Upper lobe of right lung (tissue), 1 donor: ENCODE measurements around the gene TACC2. TPM values are rescaled to one million over a fixed set of nuclear protein-coding genes. Genes with fewer than 3 reads are reported as not detected.

Experiments used
- ATAC-seq: fragments of 200-7000 bp; cut with Tn5 transposase; one replicate; pipeline ENCODE4 v1.9.1; 2020; ENCODE audit warnings: mild to moderate bottlenecking, moderate library complexity
- DNase-seq: peaks from one replicate; pipeline ENCODE4 v3.0.0-alpha.2; 2020
- H3K27ac ChIP-seq: fragments of 200-600 bp; one replicate; pipeline ENCODE4 v1.8.0; 2022
- H3K27me3 ChIP-seq: fragments of 200-600 bp; one replicate; pipeline ENCODE4 v1.8.0; 2022; ENCODE audit warnings: mild to moderate bottlenecking
- H3K36me3 ChIP-seq: fragments of 200-600 bp; one replicate; pipeline ENCODE4 v1.8.0; 2022
- H3K4me1 ChIP-seq: fragments of 200-600 bp; one replicate; pipeline ENCODE4 v1.8.0; 2022
- H3K4me3 ChIP-seq: fragments of 200-600 bp; one replicate; pipeline ENCODE4 v1.8.0; 2022; ENCODE audit warnings: mild to moderate bottlenecking
- H3K9me3 ChIP-seq: fragments of 200-600 bp; one replicate; pipeline ENCODE4 v1.8.0; 2022
- intact Hi-C: fragments of 100-400 bp; cut with DNase I; formaldehyde crosslinking; loops from one replicate; pipeline ENCODE4 v1.11.0; 2022
- total RNA-seq: library from RNA; stranded (reverse); fragmentation: NEBNext Ultra II Directional; extraction: Animal tissue kit (Norgen Biotek cat#: 25700); gene quantifications from one replicate; pipeline ENCODE4 v1.2.1, GENCODE V29; 2021
- TF ChIP-seq, protein P1 (sequence below): fragments of 200-600 bp; IDR thresholded peaks from one replicate; pipeline ENCODE4 v1.8.0; 2022; ENCODE audit warnings: antibody characterized with exemption
- donor health status: DM: no; HTN: yes; CAD: no; lungs with severe emphysema.

The TACC2 gene
- total RNA-seq, 1 donor from 2014 or later, result 236 TPM

DNA sequence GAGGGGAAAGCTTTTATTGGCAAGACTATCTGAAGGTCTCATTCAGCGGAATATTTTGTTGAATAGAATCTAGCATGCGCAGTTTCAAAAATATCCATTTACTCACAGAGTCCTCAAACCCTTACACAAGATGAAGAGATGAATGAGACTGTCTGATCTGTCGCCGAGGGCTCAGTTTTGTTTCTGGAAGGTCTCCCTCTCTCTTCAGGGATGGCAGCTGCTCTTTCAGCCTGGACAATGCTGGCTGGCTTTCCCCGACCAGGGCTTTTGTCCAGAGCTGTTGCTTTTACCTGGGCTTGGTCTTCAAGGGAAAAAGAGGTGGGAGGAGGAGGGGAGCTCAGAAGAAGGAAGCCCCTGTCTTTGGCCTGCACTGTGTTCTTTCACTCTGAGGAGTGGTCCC lies 200.2 kb downstream of the TACC2 start:
- peaks cover 13% of the 10 kb centered on the region for H3K36me3 ChIP-seq
- peaks cover 9% of the 10 kb centered on the region for H3K4me1 ChIP-seq
- no peak for ATAC-seq
- no peak for DNase-seq
- H3K4me3 ChIP-seq, result no peak overlapping the region
- intact Hi-C loops, result no loop called here
- TF ChIP-seq, protein P1, sequence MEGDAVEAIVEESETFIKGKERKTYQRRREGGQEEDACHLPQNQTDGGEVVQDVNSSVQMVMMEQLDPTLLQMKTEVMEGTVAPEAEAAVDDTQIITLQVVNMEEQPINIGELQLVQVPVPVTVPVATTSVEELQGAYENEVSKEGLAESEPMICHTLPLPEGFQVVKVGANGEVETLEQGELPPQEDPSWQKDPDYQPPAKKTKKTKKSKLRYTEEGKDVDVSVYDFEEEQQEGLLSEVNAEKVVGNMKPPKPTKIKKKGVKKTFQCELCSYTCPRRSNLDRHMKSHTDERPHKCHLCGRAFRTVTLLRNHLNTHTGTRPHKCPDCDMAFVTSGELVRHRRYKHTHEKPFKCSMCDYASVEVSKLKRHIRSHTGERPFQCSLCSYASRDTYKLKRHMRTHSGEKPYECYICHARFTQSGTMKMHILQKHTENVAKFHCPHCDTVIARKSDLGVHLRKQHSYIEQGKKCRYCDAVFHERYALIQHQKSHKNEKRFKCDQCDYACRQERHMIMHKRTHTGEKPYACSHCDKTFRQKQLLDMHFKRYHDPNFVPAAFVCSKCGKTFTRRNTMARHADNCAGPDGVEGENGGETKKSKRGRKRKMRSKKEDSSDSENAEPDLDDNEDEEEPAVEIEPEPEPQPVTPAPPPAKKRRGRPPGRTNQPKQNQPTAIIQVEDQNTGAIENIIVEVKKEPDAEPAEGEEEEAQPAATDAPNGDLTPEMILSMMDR, result no peak
- H3K27ac ChIP-seq, result no peak overlapping the region
- no peaks in the 10 kb centered on the region for H3K27me3 ChIP-seq
- H3K9me3 ChIP-seq, result no peaks in the 10 kb centered on the region

DNA sequence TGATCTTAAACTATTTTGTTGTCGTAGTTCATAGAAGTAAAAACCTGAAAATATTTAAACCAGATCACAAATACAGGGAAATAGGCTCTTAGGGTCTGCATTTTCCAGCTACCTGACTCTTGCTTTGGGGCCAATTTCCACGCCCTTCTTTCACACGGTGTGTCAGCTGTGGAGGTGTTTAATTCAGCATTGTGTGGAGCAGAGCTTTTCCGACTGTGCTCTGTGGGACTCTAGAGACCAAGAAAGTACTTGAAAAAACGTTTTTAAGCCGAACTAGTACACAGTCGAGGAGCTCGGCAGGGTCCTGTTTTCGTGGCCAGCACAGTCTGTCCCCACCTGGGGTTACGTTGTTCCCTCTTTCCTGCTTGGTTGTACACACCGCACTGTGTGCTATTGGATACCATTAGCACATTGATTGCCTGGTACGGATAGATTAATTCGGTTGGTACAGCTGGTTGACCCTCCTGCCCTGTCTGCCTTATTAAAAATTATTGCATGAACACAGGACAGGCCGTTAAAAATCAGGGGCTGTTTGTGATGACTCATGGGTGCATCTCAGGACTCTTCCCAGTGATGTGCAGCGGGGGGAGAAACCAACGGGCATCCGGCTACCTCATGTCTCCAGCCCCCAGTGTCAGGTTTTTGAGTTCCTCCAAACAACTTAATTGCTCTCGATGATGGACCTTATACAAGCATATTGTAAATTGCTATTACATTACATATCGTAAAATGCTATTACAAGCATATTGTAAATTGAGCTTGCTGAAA lies 201.4 kb downstream of the TACC2 start:
- H3K27me3 ChIP-seq, result no peaks in the 10 kb centered on the region
- TF ChIP-seq, protein P1, result no peak
- H3K4me3 ChIP-seq, result no peak overlapping the region
- ATAC-seq (peak; percentile 5), DNase-seq (no peak)
- no peaks in the 10 kb centered on the region for H3K9me3 ChIP-seq
- intact Hi-C loops, result no loop called here
- peaks cover 16% of the 10 kb centered on the region for H3K36me3 ChIP-seq
- no peak overlapping the region for H3K27ac ChIP-seq
- peaks cover 9% of the 10 kb centered on the region for H3K4me1 ChIP-seq

DNA sequence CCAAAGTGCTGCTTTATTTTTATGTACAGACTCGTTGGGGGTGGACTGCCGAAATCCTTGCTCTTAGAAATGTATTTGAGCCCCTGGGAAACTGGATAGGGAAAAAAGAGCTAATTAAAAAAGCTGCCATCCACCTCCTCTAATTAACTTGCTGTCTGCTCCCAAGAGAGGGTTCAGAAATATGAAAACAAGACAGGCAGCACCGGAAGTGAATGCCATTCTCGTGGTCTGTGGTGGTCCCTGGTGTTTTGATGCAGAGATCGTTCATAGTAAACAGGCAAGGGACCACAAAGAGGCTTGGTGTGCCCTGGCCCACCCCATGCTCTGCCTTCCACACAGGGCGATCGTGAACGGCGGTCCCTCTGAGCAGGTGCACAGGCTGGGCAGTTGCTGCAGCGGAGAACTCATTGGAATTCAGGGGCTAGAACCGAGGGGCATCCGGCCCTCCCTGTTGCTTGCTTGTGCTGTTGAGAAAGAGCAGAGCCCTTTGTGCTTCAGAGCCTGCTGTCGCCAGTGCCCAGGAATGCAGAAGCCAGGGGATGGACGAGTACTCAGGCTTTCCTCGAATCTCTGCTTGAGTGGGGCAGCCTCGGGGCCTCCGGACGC lies 203.1 kb downstream of the TACC2 start:
- Histone ChIP-seq H3K36me3 (peaks cover 30% of the 10 kb centered on the region), H3K4me3 (no peak overlapping the region), H3K27me3 (no peaks in the 10 kb centered on the region), H3K27ac (no peak overlapping the region), H3K4me1 (peaks cover 9% of the 10 kb centered on the region), H3K9me3 (no peaks in the 10 kb centered on the region)
- intact Hi-C loops, result no loop called here
- ATAC-seq (peak; percentile 3), DNase-seq (no peak)
- TF ChIP-seq, protein P1, result no peak

DNA sequence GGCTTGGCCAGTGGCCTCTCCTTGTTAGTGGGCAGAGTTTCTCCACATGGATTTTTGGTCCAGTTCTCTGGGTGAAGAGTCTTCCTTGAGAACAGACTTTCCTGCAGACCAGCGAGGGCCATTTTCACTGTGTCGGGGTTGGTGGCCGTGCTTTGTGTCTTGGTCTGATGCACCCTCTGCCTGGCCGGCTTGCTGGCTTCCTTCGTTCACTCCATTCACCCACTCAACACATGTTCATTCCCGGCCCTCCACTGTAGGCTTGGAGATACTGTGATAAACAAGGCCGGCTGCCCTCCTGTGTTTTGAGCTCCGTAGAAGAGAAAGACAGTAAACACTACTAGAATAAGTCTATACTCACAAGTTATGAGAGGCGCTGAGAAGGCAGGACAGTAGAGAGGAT lies 205.3 kb downstream of the TACC2 start:
- ATAC-seq (no peak), DNase-seq (no peak)
- peaks cover 34% of the 10 kb centered on the region for H3K36me3 ChIP-seq
- intact Hi-C loops, result no loop called here
- H3K4me1 ChIP-seq, result no peaks in the 10 kb centered on the region
- H3K27me3 ChIP-seq, result no peaks in the 10 kb centered on the region
- no peak overlapping the region for H3K27ac ChIP-seq
- no peaks in the 10 kb centered on the region for H3K9me3 ChIP-seq
- H3K4me3 ChIP-seq, result no peak overlapping the region
- TF ChIP-seq, protein P1, result no peak

DNA sequence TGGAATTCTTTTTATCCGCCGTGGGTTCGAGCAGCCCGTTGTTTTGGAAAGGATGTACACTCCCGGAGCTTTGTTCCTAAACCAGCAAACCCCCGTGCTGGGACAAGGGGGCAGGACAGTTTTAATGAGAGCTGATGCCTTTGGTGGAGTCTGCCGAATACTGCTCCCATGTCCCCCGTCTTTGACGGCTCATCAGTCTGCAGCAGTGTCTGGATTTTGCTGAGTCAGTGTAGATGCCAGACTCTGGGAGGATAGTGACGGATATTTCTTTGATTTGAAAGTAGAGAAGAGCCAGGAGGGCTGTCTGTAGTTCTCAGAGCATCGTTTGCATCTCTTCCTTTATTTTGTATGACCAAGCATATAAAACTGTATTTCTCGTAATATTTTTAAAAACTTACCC lies 207.3 kb downstream of the TACC2 start:
- H3K27ac ChIP-seq, result no peak overlapping the region
- no peak overlapping the region for H3K4me3 ChIP-seq
- no peak for ATAC-seq
- TF ChIP-seq, protein P1, result no peak
- no peaks in the 10 kb centered on the region for H3K4me1 ChIP-seq
- no peaks in the 10 kb centered on the region for H3K9me3 ChIP-seq
- no peak for DNase-seq
- H3K27me3 ChIP-seq, result no peaks in the 10 kb centered on the region
- H3K36me3 ChIP-seq, result peaks cover 39% of the 10 kb centered on the region
- intact Hi-C loops, result no loop called here
